GM19468 (cell line): ENCODE measurements around the gene DUOXA2.
"Not testable (repeated sequence)": the region's sequence is repeated elsewhere in the genome, so short reads cannot be mapped to it uniquely, and the experiment has no call there.

Experiments
- ATAC-seq: cut with Tn5 transposase; IDR thresholded peaks from one replicate; pipeline ENCODE4 v1.9.1; 2021; ENCODE audit warnings: mild to moderate bottlenecking, moderate library complexity, moderate number of reproducible peaks; ENCODE audit not compliant: unreplicated experiment; ENCODE audit errors: extremely low read depth

Gene DUOXA2

DNA sequence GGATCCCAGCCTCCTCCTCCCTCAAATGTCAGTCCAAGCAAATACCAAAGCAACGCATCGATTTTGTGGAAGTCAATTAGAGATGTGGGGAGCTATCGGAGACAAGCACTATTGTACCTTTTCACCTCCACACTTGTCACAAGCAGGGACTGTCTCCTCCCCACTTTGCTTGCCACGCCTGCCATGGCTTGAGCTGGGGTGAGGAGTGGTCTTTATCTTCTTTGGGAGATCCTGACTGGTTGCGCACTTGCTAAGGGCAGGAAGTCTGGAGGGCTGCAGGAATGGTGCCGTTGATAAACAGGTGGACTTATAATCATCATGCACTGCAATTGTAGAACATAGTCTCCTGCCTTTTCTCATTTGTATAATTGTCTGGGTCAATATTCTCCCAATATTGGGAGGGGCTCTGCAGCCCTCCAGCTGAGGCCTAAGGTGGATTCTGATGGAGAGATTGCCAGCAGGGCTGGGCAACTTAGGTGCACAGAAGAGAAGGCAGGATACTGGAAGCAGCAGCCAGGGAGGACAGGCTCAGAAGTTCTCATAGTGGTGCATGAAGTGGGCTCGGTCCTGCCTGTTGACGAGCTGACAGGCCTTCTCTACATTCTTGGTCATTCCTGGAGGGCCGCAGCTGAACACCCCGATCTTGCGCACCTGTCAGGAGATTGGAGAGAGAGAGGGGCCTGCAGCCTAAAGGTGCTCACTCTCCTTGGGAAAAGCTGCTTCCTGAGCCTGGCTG lies 20.3 kb upstream of the DUOXA2 start:
- no peak for ATAC-seq

DNA sequence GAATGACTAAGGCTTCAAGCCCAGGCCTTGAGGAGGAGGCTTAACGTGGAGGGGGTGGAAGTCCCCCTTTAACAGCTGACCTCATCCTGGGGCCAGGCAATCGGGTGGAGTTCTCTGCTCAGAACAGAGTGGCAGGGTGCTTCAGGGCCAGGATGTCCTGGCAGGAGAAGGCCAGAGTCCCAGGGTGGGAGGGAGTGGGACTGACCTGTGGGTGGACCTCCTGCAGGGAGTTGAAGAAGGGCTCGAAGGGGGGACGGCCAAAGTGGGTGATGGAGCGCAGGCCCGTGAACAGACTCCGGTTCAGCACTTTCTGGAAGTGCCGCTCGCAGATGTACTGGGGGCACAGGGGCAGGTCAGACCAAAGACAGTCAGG lies 19.8 kb upstream of the DUOXA2 start:
- ATAC-seq: no peak

GRCh38 chr15:45095661-45096060 lies 18.5 kb upstream of the DUOXA2 start:
- no peak for ATAC-seq

- no peak for ATAC-seq
Observed at GRCh38 chr15:45097466-45097865, 16.7 kb upstream of the DUOXA2 start.

GRCh38 chr15:45099549-45100165 lies 14.5 kb upstream of the DUOXA2 start:
- no peak for ATAC-seq

DNA sequence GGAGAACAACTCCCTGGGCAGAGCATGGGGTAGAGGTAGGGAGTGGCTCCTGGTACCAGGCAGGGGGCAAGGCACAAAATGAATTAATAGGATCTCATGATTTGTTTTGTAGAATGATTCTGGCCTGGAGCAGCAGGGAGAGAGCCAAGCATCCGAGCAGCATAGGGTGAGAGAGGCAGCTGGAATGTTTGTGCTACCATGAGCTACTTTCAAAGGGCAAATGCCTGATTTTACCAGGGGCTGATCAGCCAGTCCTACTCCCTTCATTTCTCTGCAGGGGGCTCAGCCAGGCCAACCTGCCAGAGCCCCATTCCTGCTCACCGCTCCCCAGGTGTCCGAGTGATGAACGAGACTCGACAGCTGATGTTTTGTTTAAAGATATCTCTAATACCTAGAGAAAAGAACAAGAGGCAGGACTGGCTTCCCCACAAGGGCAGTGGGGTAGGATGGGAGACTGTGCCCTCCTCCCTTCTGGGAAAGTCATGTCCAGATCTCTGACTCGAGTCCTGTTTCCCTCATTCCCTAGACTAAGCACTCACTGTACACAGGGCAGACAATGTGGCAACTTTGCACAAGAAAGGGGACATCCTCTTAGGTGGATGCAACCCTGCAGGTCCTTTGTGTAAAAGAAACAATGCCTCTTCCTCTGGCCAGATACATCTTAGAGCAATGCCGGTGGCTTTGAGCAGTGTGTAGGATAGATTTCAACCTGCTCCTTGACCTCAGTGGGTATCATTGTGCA lies 13.1 kb upstream of the DUOXA2 start:
- ATAC-seq: no peak

- ATAC-seq: no peak
Observed at GRCh38 chr15:45101749-45102148, 12.4 kb upstream of the DUOXA2 start.

- ATAC-seq: no peak
Observed at GRCh38 chr15:45102226-45102625, 11.9 kb upstream of the DUOXA2 start.

DNA sequence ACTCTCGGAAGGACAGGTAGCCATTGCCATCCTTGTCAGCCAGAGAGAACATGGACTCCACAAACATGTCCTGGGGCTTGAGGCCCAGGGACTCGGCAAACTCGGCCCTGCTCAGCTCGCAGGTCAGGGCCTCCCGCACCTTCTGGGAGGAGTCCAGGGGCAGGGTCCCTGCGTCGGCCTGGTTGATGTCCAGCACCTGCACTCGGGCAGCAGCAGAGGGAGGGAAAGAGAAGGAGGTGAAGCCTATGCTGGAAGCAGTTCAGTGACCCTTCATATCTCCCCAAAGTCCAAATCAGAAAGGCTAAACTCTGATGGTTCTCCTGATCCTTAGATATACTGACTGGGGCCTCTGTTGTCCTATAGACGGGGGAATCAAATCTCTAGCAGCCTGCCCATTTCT lies 10.0 kb upstream of the DUOXA2 start:
- not testable (repeated sequence) for ATAC-seq

GRCh38 chr15:45105586-45105985 lies 8.5 kb upstream of the DUOXA2 start:
- ATAC-seq: no peak

DNA sequence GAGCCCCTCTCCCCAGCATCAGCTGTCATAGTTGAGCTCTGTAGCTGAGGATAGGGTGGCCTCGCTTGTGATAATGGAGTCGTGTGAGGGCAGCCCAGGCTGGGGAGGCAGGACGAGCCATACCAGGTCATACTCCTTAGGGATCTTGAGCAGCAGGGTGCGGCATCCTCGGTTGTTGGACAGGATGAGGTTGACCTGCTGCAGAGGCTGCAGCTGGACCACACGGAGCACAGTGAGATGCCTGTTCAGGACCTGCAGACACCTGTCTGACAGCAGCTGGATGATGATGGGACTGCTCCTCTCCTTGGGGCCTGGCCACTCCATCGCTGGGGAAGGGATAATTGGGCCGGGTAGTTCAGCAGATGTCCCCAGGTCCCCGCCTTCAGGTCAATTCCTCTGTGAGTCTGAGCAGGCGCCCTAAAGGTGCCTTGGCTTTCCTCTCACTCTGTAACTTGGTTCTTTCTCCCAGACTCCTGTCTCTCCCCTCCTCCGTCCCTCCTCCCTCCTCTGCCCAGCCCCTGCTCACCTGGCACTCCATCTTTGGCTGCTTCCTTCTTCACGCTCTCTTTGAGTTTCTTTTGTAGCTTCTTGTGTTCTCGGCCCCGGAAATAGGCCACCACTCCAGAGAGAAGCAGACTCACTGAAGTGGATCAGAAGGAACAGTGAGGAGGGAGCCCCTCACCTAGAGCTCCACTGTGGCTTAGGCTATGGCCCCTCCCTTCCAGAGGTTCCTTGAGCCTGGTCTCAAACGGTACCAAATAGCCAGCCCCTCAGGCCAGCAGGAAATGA lies 7.9 kb upstream of the DUOXA2 start:
- ATAC-seq: no peak

- no peak for ATAC-seq
Observed at GRCh38 chr15:45107941-45108630, 6.0 kb upstream of the DUOXA2 start.

- no peak for ATAC-seq
Observed at GRCh38 chr15:45110256-45110820, 3.8 kb upstream of the DUOXA2 start.

DNA sequence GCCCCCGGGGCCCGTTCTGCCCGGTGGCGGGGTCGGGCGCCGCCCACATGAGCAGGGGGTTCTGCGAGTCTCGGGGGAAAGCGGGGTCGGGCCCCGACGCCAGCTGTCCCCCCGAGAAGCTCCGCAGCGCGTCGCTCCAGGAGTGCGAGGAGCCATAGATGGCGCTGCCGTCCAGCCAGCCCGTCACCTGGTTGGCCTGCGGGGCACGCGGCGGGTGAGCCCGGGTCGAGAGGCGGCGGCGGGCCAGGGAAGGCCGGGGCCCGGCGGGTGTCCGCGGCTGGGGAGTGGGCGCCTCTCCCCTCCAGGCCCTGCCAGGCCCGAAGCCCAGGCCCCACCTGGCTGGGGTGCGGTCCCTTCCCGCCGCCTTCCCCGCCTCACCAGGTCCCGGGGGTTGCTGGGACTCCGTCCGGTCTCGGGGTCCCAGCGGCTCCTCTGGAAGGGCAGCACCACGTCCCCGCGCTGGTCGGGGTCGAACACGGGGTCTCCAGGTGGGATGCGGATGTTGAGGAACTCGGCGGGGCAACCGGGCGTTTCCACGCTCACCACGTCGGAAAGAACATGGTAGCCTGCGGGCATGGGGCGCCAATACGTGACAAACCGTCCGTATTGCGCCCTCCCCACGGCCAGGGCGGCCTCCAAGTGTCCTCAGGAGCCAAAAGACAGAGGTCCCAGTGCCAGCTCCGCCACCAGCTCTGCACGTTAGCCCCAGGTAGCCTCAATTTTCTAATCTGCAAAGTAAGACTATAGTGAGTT lies 2.6 kb upstream of the DUOXA2 start:
- ATAC-seq: no peak

- ATAC-seq: no peak
Observed at GRCh38 chr15:45112143-45112590, 2.0 kb upstream of the DUOXA2 start.

DNA sequence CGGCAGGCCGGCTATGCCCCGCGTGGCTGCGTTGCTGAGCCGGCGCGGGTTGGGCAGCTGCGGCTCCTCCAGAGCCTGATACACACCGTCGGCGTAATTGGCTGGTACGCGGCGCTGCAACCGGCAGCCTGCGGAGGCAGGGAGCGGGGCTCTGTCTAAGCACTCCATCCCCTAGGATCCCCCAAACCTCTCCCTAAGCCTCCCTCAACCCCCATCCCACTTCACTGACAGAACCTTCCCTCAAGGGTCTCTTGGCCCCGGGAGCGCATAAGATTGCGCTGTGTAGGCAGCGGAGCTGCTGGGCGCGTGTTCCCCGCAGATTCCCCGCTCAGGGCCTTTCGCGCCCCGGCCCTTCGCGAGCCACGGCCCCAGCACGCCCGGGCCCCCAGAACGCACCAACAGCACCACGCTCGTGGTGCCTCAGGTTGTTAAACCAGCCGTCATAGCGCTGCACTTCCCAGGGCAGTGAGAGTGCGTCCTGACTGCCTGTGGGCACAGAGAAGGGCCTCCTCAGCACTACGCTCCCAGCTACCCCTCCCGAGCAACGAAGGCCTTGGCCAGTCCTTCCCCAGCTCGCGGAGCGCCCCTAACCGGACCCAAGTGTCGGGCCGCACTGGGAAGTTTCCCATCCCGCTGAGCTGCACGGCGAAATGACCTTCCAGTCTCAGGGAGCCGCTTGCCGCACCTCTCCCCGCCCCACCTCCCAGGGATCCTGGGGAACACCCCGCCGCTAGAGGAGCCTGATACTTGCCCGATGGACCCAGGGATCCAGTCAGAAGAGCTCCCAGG lies 1.3 kb upstream of the DUOXA2 start:
- no peak for ATAC-seq

GRCh38 chr15:45113380-45113990 lies 641 bp upstream of the DUOXA2 start:
- no peak for ATAC-seq

DNA sequence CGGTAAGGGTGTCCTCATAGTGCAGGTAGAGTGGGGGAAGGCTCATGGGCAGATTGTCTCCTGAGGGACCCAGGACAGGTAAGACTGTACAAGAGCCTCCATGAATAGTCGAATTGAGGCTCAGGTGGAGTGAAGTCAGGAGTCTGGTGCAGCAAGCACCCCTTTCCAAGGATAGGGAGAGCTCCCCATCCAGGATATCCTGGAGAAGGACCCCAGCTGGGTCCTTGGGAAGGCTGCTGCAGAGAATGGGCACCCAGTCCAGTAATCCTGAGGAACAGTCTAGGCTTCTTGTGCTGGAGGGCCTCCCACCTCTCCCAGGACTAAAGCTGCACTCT lies 592 bp downstream of the DUOXA2 start:
- ATAC-seq: no peak
